ENCODE measurements around the gene TNFSF10.
"Not testable (repeated sequence)": the region's sequence is repeated elsewhere in the genome, so short reads cannot be mapped to it uniquely, and the experiment has no call there.

The TNFSF10 gene

DNA sequence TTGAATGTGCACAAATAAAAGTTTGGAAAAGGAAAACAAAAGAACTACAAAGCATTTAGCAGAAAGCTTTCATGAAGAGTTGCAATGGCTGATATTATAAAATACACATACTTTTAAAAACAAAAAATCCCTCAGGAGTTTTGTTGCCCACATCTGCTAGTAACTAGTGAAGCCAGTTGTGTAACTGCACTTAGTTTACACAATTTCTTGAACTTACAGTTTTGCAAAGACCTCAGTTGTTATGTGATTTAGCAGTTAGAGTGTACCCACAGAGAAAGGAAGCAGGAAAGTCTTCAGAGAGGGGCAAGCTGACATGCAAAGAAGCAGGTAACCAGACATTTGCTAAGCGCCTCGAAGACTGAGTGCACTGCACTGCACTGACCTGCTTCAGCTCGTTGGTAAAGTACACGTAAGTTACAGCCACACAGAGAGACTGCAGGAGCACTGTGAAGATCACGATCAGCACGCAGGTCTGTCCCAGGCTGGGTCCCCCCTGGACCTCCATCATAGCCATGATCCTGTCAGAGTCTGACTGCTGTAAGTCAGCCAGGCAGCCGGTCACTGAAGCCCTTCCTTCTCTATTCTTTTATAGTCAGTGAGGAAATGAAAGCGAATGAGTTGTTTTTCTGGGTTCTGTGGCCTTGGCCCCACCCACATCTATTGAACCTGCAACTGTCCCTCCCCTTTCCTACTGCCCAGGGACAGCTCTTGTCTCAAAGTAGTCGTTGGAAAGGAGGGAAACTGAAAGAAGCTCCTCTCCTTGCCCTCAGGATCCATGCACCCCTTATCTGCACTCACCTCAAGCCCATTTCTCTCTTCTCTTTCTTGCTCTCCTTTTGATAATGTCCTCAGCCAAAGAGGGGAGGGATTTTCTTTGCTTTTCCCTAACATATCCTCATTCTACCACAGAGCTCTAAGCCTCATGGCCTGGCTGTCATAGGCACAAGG lies at the start of gene TNFSF10:
Gene TNFSF10, minus strand, starts transcription at position 560 of the 948 bp plus-strand sequence. Its CDS starts 46 bp downstream, at position 514.
- no peak for DNase-seq

DNA sequence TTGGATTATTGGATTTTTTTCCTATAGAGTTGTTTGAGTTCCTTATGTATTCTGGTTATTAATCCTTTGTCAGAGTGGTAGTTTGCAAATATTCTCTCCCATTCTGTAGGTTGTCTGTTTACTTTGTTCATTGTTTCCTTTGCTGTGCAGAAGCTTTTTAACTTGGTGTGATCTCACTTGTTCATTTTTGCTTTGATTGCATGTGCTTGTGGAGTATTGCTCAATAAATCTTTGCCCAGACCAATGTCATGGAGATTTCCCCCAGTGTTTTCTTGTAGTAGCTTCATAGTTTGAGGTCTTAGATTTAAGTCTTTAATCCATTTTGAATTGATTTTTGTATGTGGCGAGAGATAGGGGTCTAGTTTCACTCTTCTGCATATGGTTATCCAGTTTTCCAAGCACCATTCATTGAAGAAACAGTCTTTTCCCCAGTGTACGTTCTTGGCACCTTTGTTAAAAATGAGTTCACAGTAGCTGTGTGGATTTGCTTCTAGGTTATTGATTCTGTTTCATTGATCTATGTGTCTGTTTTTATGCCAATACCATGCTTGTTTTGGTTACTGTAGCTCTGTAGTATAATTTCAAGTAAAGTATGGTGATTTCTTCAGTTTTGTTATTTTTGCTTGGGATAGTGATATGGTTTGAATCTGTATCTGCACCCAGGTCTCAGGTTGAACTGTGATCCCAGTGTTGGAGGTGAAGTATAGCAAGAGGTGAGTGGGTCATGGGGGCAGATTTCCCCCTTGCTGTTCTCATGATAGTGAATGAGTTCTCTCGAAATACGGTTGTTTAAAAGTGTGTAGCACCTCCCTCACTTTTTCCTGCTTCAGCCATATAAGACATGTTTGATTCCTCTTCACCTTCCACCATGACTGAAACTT lies 46.1 kb upstream of the TNFSF10 start:
- DNase-seq = no peak

DNA sequence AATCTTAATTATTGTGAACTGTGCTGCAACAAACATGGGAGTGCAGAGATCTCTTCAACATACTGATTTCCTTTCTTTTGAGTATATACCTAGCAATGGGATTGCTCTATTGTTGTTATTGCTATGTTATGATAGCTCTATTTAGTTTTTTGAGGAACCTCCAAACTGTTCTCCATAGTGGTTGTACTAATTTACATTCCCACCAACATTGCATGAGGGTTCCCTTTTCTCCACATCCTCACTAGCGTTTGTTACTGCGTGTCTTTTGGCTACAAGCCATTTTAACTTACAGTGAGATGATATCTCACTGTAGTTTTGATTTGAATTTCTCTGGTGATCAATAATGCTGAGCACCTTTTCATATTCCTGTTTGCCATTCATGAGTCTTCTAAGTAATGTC lies 45.5 kb upstream of the TNFSF10 start:
- no peak for DNase-seq

DNA sequence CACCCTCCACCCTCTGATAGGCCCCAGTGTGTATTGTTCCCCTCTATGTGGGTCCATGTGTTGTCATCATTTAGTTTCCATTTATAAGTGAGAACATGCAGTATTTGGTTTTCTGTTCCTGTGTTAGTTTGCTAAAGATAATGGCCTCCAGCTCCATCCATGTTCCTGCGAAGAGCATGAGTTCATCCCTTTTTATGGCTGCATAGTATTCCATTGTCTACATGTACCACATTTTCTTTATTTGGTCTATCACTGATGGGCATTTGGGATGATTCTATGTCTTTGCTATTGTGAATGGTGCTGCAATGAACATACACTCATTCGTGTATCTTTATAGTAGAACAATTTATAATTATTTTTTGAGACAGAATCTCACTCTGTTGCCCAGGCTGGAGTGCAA lies 43.6 kb upstream of the TNFSF10 start:
- not testable (repeated sequence) for DNase-seq

DNA sequence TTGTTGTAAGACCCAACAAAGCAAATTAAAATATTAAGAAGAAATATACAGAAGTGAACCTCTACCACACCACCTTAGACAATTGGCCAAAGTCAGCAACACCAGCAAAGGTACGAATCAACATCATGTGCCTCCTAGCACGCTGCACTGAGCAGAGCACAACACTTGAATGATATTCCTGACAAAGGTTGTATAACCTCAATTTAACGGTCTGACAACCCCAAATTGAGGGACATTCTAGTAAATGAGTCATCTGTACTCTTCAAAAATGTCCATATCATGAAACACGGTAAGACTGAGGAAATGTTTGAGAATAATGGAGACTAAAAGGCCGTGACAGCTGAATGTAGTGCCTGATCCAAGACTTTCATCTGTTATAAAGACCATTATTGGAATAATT lies 41.3 kb upstream of the TNFSF10 start:
- no peak for DNase-seq

DNA sequence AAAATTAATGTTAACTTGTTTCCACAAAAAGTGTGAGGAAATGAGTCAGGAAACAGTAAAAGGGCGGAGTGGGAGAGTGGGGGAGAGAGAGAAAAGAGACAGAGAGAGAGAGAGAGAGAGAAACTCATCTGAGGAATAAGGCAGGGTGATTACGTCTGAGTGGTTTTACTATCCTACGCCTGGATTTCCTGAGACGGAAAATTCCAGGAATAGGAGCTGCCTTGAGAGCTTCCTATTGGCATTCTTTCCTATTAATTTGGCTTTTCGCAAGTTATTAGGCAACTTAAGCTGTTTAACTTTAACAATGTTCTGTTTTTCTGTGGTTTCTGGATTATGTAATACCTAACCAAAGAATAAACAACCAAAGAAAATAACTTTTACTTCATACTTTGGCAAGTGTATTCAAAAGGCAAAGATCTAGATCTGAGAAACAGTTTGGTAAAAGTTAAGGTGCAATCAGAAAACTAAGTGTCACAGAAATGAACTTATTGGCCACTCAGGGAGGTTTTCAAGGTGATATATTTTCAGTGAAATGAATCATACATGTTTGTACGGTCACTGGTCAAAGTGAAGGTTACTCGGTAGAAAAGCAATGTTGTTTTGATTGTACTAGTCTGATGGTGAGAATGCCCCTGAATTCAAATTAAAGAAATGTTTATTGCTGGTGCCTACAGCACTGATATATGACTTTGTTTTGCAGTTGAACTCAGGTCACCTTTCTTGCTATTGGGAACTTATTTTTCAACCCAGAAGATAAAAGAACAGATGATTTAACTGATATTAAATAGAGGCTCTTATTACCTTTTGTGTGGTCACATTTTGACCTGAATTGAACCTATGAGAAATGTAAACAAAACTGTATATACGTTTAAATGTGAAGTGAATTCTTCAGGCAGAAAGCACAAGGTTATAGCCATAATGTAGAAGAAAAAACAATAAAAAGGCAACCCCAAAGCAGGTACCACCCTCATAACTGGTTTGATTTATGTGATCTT lies 39.9 kb upstream of the TNFSF10 start:
- DNase-seq = no peak

DNA sequence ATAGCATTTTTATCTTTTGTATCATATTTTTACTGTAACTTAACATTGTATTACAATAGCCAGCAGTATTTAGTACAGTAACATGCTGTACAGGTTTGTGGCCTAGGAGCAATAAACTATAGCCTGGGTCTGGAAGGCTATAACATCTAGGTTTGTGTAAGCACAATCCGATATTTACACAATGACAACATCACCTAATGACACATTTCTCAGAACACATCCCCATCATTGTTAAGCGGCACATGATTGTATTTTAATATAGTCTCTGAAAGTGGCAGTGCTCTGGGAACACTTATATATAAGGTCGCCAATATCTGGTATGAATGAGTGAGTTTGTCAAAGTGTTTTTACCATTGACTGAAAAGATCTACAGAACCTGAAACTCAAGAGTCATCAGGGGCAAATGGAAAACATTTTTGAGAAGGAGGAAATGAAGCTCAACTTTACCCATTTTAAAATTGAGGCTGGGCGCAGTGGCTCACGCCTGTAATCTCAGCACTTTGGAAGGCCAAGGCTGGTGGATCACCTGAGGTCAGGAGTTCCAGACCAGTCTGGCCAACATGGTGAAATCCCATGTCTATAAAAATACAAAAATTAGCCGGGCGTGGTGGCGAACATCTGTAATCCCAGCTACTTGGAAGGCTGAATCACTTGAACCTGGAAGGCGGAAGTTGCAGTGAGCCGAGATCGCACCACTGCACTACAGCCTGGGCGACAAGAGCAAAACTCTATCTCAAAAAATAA lies 38.8 kb upstream of the TNFSF10 start:
- no peak for DNase-seq

DNA sequence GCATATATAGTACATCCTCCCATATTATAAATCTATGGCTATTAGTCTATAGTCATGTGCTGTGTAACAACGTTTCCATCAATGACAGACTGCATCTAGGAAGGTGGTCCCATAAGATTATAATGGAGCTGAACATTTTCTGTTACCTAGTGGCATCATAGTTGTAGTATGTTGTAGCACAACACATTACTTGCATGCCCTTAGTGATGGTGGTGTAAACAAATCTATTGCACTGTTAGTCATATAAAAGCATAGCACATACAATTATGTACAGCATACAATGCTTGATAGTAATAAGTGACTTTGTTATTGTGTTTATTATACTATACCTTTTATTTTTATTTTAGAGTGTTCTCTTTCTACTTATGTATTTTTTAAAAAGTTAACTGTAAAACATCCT lies 37.4 kb upstream of the TNFSF10 start:
- DNase-seq = no peak

DNA sequence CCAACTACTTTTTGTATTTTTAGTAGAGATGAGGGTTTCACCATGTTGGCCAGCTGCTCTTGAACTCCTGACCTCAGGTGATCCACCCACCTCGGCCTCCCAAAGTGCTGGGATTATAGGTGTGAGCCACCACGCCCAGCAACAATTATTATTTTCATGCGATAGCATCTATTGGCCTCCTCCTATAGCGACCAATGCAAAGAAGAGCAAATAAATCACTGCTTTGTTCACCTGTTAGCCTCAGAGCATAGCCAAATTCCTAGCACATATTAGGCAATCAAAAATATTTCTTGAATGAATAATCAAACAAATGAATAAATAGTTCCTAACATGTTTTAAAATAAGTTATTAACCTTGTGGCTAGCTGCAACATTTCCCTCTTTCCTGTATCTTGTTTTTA lies 36.8 kb upstream of the TNFSF10 start:
- no peak for DNase-seq

DNA sequence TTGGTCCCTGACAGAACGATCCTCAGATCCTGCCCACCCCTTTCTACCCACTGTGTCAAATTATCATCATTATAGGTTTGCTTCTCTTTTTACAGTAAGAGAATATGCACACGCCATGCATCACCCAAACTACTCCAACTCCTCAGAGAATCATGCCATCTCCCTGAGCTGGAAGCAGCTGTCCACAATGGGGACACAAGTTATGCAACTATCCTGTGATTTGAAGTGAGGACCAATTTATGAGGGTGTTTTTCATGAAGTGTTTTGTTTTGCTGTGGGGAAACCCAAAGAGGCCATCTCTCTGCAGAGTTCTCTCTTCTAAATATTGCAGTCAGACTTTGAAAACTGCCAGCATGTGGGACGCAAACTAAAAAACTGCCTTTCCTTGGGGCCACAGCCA lies 35.8 kb upstream of the TNFSF10 start:
- DNase-seq = no peak

DNA sequence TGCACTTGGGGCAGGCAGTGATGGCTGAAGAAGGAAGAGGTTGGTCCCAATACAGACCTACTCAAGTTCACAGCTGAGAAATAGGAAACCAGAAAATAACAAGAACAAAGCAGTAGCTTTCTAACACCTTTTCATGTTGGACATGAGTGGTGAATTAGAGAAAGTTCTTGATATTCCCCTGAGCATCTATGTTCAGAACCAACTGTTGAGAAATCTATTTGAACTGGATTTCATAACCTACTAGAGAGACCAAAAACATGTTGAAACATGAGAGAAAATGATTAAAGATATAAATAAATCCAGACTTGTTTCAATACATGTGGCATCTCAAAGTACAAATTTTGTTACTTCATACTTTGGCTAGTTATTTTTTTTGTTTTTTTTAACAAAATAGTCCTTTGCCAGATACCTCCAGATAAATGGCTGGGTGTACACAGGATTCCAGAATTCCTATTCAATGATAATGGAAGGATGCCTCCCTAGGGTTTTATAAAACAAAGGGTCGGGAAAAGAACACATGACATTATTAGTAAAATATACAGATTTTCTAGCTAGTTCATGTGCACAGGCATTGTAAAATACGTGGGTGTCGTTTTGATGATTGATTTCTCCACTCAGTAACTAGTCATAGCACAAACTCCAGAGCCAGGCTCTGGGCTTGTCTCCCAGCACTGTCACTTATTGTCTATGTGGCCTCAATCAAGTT lies 34.4 kb upstream of the TNFSF10 start:
- no peak for DNase-seq

DNA sequence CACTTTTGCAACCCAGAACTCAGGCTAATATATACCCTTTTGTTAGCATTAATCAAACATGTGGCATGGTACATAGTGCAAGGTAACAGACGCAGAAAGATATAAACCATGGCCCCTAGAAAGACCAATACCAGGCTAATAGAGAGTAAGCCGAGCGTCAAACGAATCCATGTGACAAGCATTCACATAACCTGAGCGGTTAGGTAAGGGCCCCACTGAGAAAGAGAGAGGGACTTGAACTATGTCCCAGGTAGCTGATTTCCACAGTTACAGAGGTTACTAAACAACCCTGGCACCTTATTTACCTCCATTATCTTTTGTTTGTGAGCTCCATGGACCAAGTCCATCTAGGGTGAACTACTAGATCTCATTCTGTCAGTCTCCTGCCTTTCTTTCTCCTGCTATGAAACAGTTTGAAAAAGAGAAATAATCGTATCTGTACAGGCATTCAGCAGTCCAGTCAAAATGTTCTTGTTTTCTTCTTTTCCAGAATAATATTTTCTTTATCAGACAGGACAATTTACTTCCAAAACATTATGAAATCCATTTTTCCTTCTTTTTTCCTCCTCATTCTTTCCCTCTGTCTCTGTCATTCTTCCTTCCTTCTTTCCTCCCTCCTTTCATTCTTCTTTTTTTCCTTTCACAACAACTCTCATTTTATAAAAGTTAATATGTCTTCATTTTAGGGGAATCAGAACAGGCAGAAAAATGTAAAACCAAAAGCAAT lies 30.5 kb upstream of the TNFSF10 start:
- DNase-seq = no peak

DNA sequence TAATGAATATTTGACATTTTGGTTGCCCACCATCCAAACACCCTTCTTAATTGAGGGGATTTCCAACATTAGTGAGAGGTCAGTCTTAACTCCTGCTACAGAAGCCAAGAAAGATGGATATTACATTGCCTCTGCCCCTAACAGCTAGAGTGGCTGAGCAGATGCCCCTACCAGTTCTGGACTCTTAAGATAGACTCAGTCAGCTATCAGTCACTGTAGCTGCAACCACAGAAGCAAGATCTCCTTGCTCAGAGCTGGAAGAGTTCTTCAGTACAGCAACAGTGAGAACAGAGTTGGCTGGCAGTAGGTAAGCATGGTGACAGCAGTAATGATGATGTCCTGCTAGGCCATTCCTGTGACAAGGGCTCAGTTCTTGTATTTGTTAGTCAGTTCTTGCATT lies 29.4 kb upstream of the TNFSF10 start:
- no peak for DNase-seq

DNA sequence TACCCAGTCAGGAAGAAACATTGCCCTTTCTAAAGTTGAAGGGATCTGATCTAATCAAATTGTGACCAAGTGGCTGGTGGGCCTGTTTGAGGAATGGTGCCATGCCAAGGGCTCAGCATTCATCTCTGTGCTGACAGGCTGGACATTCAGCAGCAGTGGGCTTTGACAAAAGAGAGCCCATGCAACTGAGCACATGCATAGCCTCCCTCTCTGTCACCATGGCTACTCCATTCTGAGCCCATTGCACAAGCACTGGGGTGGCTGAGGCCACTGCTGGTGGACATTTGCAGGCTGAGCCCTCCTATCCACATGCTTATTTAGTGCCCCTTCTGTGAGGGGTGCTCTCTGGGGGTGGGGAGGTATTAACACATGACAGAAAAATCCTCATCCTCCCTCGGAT lies 28.6 kb upstream of the TNFSF10 start:
- no peak for DNase-seq

DNA sequence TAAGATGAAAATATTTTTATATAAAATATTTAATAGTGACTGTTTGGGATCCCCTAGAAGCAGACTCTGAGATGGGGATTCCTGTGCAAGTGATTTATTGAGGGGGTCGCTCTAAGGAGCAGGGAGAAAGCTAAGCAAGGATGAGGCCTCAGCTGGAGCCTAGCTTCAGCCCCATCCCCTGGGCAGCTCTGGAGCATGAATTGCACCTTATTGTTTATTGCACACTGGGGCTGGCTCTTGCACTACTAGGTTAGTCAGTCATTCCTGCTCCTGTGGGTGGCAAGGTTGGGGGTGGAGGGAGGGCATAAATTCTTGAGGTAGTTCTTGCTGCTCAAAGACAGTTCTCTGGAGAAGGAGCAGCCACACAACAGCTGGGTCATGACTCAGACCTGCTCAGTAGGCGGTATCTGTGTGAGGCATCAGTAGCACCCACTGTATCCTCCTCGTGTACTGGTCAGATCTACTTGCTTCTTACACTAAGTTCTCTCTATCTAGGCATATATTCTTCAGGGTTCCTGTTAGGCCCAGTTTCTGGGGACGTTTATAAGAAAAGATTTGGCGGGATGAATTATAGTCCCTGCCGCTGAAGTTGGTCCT lies 27.2 kb upstream of the TNFSF10 start:
- DNase-seq = no peak

DNA sequence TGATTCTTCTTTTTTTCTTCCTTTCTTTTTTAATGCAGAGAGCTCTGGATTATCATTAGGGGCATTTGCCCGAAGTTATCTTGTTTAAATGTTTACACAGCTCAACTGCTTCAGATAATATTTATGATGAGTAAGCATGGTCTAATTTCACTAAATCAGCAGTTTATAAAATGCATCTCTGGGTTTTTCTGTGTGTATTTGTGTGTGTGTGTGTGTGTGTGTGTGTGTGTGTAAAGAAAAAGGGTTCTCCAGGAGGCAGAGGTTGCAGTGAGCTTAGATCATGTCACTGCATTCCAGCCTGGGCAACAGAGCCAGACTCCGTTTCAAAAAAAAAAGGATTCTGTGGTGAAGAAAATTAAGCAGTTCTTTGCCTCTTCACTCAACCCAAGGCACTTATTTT lies 25.9 kb upstream of the TNFSF10 start:
- no peak for DNase-seq

DNA sequence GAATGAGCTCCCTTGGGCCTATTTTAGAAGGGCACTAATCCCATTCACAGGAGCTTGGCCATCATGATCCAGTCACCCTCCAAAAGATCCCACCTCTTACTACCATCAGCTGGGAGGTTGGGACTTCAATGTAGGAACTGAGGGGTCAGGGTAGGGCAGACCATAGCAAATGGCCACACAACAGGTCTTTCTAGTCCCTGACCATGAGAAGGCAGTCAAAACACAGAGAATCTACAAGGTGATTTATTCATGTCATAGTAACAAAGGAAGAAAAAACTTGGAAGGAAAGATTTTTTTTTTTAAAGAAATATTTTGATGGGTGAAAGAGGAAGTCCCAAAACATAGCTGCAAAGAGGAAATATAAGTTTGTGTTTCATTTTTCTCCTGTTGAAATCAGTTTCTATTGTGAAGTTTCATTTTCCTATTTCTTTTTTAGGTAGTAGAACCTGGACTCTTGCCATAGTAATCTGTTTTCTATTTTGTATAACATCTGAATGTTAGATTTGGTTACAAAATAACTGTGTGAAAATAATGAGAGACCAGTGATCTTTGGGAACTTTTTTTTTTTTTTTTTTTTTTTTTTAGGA lies 23.5 kb upstream of the TNFSF10 start:
- no peak for DNase-seq

DNA sequence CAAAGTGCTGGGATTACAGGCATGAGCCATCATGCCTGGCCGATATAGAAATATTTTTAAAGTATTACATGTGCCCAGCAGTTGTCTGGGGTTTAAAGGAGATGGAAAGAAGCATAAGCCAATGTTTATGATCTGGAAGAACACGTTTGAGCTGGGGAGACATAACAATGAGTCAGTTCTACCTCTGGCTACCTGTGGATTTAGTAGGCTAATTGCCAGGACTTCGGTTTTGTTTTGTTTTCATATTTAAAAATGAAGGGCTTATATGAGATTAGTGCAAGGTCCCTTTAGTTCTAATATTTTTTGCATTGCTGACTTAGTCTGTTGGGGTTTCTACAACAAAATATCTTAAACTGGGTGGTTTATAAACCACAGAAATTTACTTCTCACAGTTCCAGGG lies 22.9 kb upstream of the TNFSF10 start:
- no peak for DNase-seq

DNA sequence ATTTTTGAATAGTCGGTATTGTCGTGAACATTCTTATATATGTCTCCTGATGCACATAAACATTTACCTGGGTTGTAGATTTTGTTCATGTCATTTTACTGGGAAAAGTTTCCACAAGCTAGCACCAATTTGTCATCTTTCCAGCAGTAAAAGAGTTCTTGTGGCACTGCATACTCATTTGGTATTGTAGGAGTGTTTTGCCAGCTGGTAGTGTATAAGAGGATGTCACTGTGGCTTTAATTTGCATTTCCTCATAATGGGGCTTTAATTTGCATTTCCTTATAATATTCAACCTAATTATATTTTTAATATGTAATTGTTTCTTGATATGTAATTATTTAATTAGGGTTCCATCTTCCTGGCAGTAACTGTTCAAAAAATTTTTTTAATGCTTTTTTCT lies 21.2 kb upstream of the TNFSF10 start:
- no peak for DNase-seq

DNA sequence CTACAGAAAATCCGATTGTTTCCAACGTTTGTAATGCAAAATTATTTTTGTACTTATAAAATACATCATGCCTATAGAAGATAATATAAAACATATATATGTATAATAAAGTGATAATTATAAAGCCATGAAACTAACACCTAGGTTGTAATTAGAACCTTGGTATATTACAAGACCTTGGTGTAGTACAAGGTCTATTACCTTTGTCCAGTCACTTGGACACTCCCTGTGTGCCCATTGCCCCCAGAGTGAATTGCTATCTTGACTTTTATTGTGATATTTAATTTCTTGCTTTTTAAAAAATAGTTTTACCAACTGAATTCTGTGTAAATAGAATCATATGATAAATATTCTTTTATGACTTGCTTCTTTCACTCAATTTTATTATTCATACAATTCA lies 20.7 kb upstream of the TNFSF10 start:
- DNase-seq = no peak
